ENCODE measurements around the gene TSGA10.

GRCh38 chr2:99139003-99139402, 15.7 kb downstream of the TSGA10 start:
- no peak for TF ChIP-seq CTCF (conservative IDR thresholded peaks at IDR 0.05; ENCODE audit: low read length)
- TF ChIP-seq EZH2phosphoT487 (IDR thresholded peaks at IDR 0.05; ENCODE audit: borderline replicate concordance, low read depth, low read length): no peak

All from OCI-LY7 (cell line).